SK-N-SH (cell line): ENCODE data around the gene CDX2. TPM values are rescaled to one million over a fixed set of nuclear protein-coding genes. Genes with fewer than 3 reads are reported as not detected.

Experiments
- CTCF ChIA-PET: fragments of 300-600, 350-600 bp; formaldehyde crosslinking; extraction: SDS; loops from one replicate; lab custom pipeline; 2021; lab: Yijun Ruan, JAX
- POLR2A ChIA-PET: fragments of 350-600 bp; sonication (Branson Sonifier 250); formaldehyde crosslinking; extraction: SDS; loops from one replicate; lab custom pipeline; 2020; ENCODE audit warnings: antibody characterized with exemption, inconsistent platforms; lab: Yijun Ruan, JAX
- DNase-seq: peaks from one replicate; pipeline ENCODE4 v3.0.0; 2012
- H2AFZ ChIP-seq: fragments of 200-600 bp; sonication (generic); 2 replicates; pipeline ENCODE4 v1.8.1; 2016; ENCODE audit warnings: antibody characterized with exemption, mild to moderate bottlenecking, low read depth
- H3F3A ChIP-seq: fragments of 200-600 bp; sonication (generic); replicated peaks from 2 replicates; pipeline ENCODE3; 2016; ENCODE audit warnings: antibody characterized with exemption, mild to moderate bottlenecking; ENCODE audit not compliant: insufficient read depth
- H3K27ac ChIP-seq, 2 experiments: fragments of 200-500 bp in 1 of 2; fragments of 200-600 bp in 1 of 2; sonication (Bioruptor generic) in 1 of 2; sonication (generic), shearing (Covaris generic) in 1 of 2; 2 replicates each; pipeline versions ENCODE4 v1.5.1 to v1.6.1; 2014 to 2016; ENCODE audit warnings: low read depth in 2 of 2, inconsistent platforms in 1 of 2, low read length in 1 of 2, mild to moderate bottlenecking in 1 of 2, mixed read lengths in 1 of 2
- H3K27me3 ChIP-seq: fragments of 200-600 bp; sonication (generic), shearing (Covaris generic); 2 replicates; pipeline ENCODE4 v1.6.1; 2016; ENCODE audit warnings: mixed run types; ENCODE audit not compliant: insufficient read depth
- H3K36me3 ChIP-seq, 2 experiments: fragments of 200-500 bp in 1 of 2; fragments of 200-600 bp in 1 of 2; sonication (Bioruptor generic) in 1 of 2; sonication (generic) in 1 of 2; replicated peaks in 1 of 2; 2 replicates each; pipeline versions ENCODE3 to v1.5.1; 2014 to 2016; ENCODE audit warnings: low read length in 1 of 2, mild to moderate bottlenecking in 1 of 2; ENCODE audit not compliant: insufficient read depth in 2 of 2, control insufficient read depth in 1 of 2
- H3K4me1 ChIP-seq, 2 experiments: fragments of 200-500 bp in 1 of 2; fragments of 200-600 bp in 1 of 2; sonication (Bioruptor generic) in 1 of 2; sonication (generic), shearing (Covaris generic) in 1 of 2; 2 replicates each; pipeline versions ENCODE4 v1.5.1 to v1.6.1; 2014 to 2016; ENCODE audit warnings: low read depth in 1 of 2, low read length in 1 of 2, mixed run types in 1 of 2; ENCODE audit not compliant: insufficient read depth in 2 of 2, control insufficient read depth in 1 of 2
- H3K4me2 ChIP-seq: fragments of 200-600 bp; sonication (generic), shearing (Covaris generic); 2 replicates; pipeline ENCODE4 v1.6.1; 2017; ENCODE audit warnings: mixed run types
- H3K4me3 ChIP-seq, 2 experiments: fragments of 200-500 bp in 1 of 2; fragments of 200-600 bp in 1 of 2; sonication (Bioruptor generic) in 1 of 2; sonication (generic), shearing (Covaris generic) in 1 of 2; 2 replicates each; pipeline versions ENCODE4 v1.5.1 to v1.8.1; 2014 to 2016; ENCODE audit warnings: low read depth in 2 of 2, inconsistent platforms in 1 of 2, low read length in 1 of 2, mild to moderate bottlenecking in 1 of 2, mixed read lengths in 1 of 2, moderate library complexity in 1 of 2
- H3K79me2 ChIP-seq: fragments of 200-600 bp; sonication (generic); 2 replicates; pipeline ENCODE4 v1.8.1; 2017; ENCODE audit warnings: mild to moderate bottlenecking; ENCODE audit not compliant: insufficient read depth
- H3K9ac ChIP-seq: fragments of 200-600 bp; sonication (generic); 2 replicates; pipeline ENCODE4 v1.6.1; 2017; ENCODE audit warnings: mixed run types
- H3K9me2 ChIP-seq: fragments of 200-600 bp; sonication (generic); 2 replicates; pipeline ENCODE4 v1.6.1; 2017; ENCODE audit warnings: mixed run types
- H3K9me3 ChIP-seq: fragments of 200-600 bp; sonication (generic); 2 replicates; pipeline ENCODE4 v1.6.1; 2017; ENCODE audit warnings: mixed run types, mild to moderate bottlenecking, moderate library complexity
- H4K20me1 ChIP-seq: fragments of 200-600 bp; sonication (generic); 2 replicates; pipeline ENCODE4 v1.6.1; 2017; ENCODE audit warnings: mild to moderate bottlenecking, mixed run types; ENCODE audit not compliant: insufficient read depth
- CHD2 ChIP-seq: fragments of 150-350 bp; IDR thresholded peaks from 2 replicates; pipeline ENCODE4 v1.6.1; 2018; ENCODE audit warnings: low read length; ENCODE audit not compliant: partially characterized antibody
- ELF1 ChIP-seq: IDR thresholded peaks from 2 replicates; pipeline ENCODE4 v1.4.0; 2012
- EP300 ChIP-seq, 2 experiments: IDR thresholded peaks; 2 replicates each; pipeline versions ENCODE4 v1.4.0 to v1.6.1; 2012; ENCODE audit warnings: borderline replicate concordance in 1 of 2, low read depth in 1 of 2, low read length in 1 of 2
- EZH2phosphoT487 ChIP-seq: fragments of 200-600 bp; sonication (generic); IDR thresholded peaks from 2 replicates; pipeline ENCODE4 v1.6.1; 2017; ENCODE audit warnings: low read depth, mixed run types, mild to moderate bottlenecking, antibody characterized with exemption, moderate library complexity, borderline replicate concordance
- FOSL2 ChIP-seq: IDR thresholded peaks from 2 replicates; pipeline ENCODE4 v1.4.0; 2012; ENCODE audit warnings: low read depth, mild to moderate bottlenecking, moderate library complexity, borderline replicate concordance
- FOXJ3 ChIP-seq: sonication (generic); formaldehyde crosslinking; IDR thresholded peaks from 2 replicates; pipeline ENCODE4 v1.5.1; 2020; ENCODE audit warnings: mild to moderate bottlenecking, missing genetic modification reagents
- GABPA ChIP-seq: IDR thresholded peaks from 2 replicates; pipeline ENCODE4 v1.4.0; 2012; ENCODE audit warnings: low read depth, mild to moderate bottlenecking
- GATA2 ChIP-seq: sonication (generic); formaldehyde crosslinking; IDR thresholded peaks from 2 replicates; pipeline ENCODE4 v1.5.0; 2020; ENCODE audit warnings: mild to moderate bottlenecking, missing genetic modification reagents
- IRF3 ChIP-seq: fragments of 150-350 bp; IDR thresholded peaks from 2 replicates; pipeline ENCODE4 v1.6.1; 2016; ENCODE audit warnings: mild to moderate bottlenecking, low read depth, low read length
- MEF2A ChIP-seq: IDR thresholded peaks from 2 replicates; pipeline ENCODE4 v1.4.0; 2012; ENCODE audit warnings: low read depth, borderline replicate concordance
- NFIC ChIP-seq: IDR thresholded peaks from 2 replicates; pipeline ENCODE4 v1.4.0; 2012; ENCODE audit warnings: borderline replicate concordance
- NRF1 ChIP-seq: IDR thresholded peaks from 2 replicates; pipeline ENCODE4 v1.6.1; 2012; ENCODE audit warnings: low read depth, mild to moderate bottlenecking, low read length
- POLR2AphosphoS5 ChIP-seq: IDR thresholded peaks from 2 replicates; pipeline ENCODE4 v1.6.1; 2012; ENCODE audit warnings: low read depth, low read length
- RAD21 ChIP-seq: IDR thresholded peaks from 2 replicates; pipeline ENCODE4 v1.6.1; 2012; ENCODE audit warnings: mild to moderate bottlenecking, low read length
- RCOR1 ChIP-seq: fragments of 150-350 bp; IDR thresholded peaks from 2 replicates; pipeline ENCODE4 v1.6.1; 2017; ENCODE audit warnings: antibody characterized with exemption, low read length
- RXRA ChIP-seq: IDR thresholded peaks from 2 replicates; pipeline ENCODE4 v1.4.0; 2012; ENCODE audit warnings: low read depth, mild to moderate bottlenecking, borderline replicate concordance
- TAF1 ChIP-seq: IDR thresholded peaks from 2 replicates; pipeline ENCODE4 v1.6.1; 2012; ENCODE audit warnings: low read depth, mild to moderate bottlenecking, low read length, moderate library complexity, borderline replicate concordance
- TEAD4 ChIP-seq: IDR thresholded peaks from 2 replicates; pipeline ENCODE4 v1.4.0; 2012; ENCODE audit warnings: mild to moderate bottlenecking, borderline replicate concordance; ENCODE audit not compliant: insufficient read depth
- USF2 ChIP-seq: fragments of 150-350 bp; IDR thresholded peaks from 2 replicates; pipeline ENCODE4 v1.6.1; 2017; ENCODE audit warnings: antibody characterized with exemption, low read length, low read depth, borderline replicate concordance
- WGBS: methylation state at CpG from one replicate; pipeline ENCODE4 v1.1.6; 2017; ENCODE audit warnings: low lambda C conversion rate; 5-methylcytosine and 5-hydroxymethylcytosine counted together
- polyA plus RNA-seq, 3 experiments: library from polyadenylated mRNA; depleted of rRNA; stranded (reverse); fragments of >200 nt; gene quantifications; 2 replicates each; pipeline ENCODE4 v1.2.3, GENCODE V29; 2012

CDX2 gene
- polyA plus RNA-seq, 1 of the 3 experiments (the other 2 are of a cell fraction): not detected

DNA sequence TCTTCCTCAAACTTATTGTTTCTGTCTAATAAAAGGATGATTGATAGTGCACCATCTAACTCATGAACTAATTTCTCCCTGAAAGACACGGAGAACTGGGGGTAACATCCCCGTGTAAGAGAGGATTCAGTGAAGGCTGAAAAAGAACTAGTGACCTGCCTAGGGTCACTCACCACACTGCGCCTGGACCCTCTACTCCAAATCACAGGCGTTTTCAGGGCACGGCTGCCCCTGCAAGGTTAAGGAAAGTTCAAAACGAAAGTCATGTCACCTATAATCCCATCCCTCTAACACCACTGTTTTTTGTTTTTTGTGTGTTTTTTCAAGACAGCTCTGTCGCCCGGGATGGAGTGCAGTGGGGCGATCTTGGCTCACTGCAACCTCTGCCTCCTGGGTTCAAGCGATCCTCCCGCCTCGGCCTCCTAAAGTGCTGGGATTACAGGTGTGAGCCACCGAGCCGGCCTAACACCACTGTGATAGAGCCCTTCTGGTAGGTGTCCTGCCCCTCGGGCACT lies 10.7 kb upstream of the CDX2 start:
- ChIA-PET POLR2A (no interaction called here), CTCF (interaction anchor here (0.6 to 11.9 kb wide), 4 partner anchors 8 to 618 kb away, joined by 3 to 185 read pairs (median 10); no protein-coding TSS in a partner anchor)
- H3K9me2 ChIP-seq: no peaks in the 10 kb centered on the region
- no peaks in the 10 kb centered on the region for H4K20me1 ChIP-seq
- H3K4me2 ChIP-seq: no peak overlapping the region
- peaks cover 90% of the 10 kb centered on the region for H3K27me3 ChIP-seq
- no peak overlapping the region for H3K27ac ChIP-seq
- H3K9ac ChIP-seq: no peak overlapping the region
- WGBS: 15% methylated on average over 14 of the region's 15 CpGs
- no peaks in the 10 kb centered on the region for H3K9me3 ChIP-seq
- H3K4me3 ChIP-seq: no peak overlapping the region
- no peak for TF ChIP-seq EZH2phosphoT487
- H2AFZ ChIP-seq: no peak overlapping the region
- H3K36me3 ChIP-seq: no peaks in the 10 kb centered on the region
- no peaks in the 10 kb centered on the region for H3K4me1 ChIP-seq
- no peaks in the 10 kb centered on the region for H3K79me2 ChIP-seq
- no peaks in the 10 kb centered on the region for H3F3A ChIP-seq
- no peak for DNase-seq

- TF ChIP-seq RCOR1: no peak
- TF ChIP-seq USF2: no peak
- TF ChIP-seq POLR2AphosphoS5: no peak
- TF ChIP-seq GABPA: no peak
- no peak for TF ChIP-seq CHD2
- no peak for TF ChIP-seq GATA2
- no peak for TF ChIP-seq RAD21
- TF ChIP-seq NFIC: no peak
- TF ChIP-seq MEF2A: no peak
- no peak for TF ChIP-seq TAF1
- TF ChIP-seq FOSL2: no peak
- no peak for TF ChIP-seq RXRA
- no peak for TF ChIP-seq ELF1
- no peak for TF ChIP-seq EZH2phosphoT487
- no peak for TF ChIP-seq EP300 (IDR thresholded peaks at IDR 0.05; ENCODE audit: borderline replicate concordance in 1 of 2, low read depth in 1 of 2, low read length in 1 of 2)
- TF ChIP-seq IRF3: no peak
- TF ChIP-seq TEAD4: no peak
- TF ChIP-seq FOXJ3 (CRISPR knock-in tag): no peak
- no peak for TF ChIP-seq NRF1
- TF ChIP-seq, all 33 proteins: peak for 0
- H3K9me2 ChIP-seq: no peaks in the 10 kb centered on the region
- WGBS: 17% methylated on average over 15 of the region's 15 CpGs
- H3K27ac ChIP-seq: no peak overlapping the region
- POLR2A ChIA-PET: no interaction called here
- CTCF ChIA-PET: interaction anchor here (1.7 to 11.9 kb wide), 4 partner anchors 25 to 617 kb away, joined by 4 to 185 read pairs (median 10); no protein-coding TSS in a partner anchor
- no peak overlapping the region for H3K4me3 ChIP-seq
- no peaks in the 10 kb centered on the region for H3K79me2 ChIP-seq
- DNase-seq: no peak
- no peaks in the 10 kb centered on the region for H3K4me1 ChIP-seq
- no peak overlapping the region for H3K4me2 ChIP-seq
- H2AFZ ChIP-seq: no peak overlapping the region
- no peaks in the 10 kb centered on the region for H3K9me3 ChIP-seq
- no peaks in the 10 kb centered on the region for H3K36me3 ChIP-seq
- H3K27me3 ChIP-seq: peaks cover 97% of the 10 kb centered on the region
- H3F3A ChIP-seq: no peaks in the 10 kb centered on the region
- H3K9ac ChIP-seq: no peak overlapping the region
- H4K20me1 ChIP-seq: no peaks in the 10 kb centered on the region
Measured at GRCh38 chr13:27979001-27979643, 10.0 kb upstream of the CDX2 start.
